ENCODE results near the gene TSGA10IP.

DNA sequence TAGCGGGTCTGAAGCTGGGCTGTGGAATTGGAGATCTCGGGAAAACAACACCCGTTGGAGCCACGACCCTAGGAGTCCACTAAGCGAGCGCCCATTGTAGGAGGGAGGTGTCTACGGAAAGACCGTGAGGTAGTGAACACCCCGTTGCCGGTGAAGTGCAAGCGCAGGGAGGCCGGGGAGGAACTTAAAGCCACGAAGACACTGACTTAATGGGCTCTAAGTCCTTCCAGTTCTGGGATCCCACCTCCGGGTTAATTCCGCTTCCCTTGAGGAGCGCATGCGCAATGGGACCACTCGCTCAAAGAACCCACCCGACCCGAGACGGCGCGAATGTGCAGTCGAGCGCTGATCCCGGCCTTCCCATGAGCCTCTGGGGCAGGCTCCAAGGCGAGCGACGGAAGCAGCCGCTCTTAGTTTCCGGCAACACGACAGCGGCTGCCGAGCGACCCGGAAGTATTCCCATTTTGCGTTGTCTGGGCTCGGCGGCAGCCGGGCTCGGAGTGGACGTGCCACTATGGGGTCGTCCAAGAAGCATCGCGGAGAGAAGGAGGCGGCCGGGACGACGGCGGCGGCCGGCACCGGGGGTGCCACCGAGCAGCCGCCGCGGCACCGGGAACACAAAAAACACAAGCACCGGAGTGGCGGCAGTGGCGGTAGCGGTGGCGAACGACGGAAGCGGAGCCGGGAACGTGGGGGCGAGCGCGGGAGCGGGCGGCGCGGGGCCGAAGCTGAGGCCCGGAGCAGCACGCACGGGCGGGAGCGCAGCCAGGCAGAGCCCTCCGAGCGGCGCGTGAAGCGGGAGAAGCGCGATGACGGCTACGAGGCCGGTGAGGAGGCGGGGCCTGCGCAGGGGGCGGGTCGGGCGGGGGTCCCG is 16.2 kb downstream of the TSGA10IP start, which contains the start of gene SART1:
- TF ChIP-seq CTCF (IDR thresholded peaks at IDR 0.05) (no peak), EZH2 (IDR thresholded peaks at IDR 0.05; ENCODE audit: borderline replicate concordance, insufficient read depth, low read depth, low read length, poor library complexity, severe bottlenecking) (no peak)

All from B cell (primary cell).